HUES64 (cell line): ENCODE results near the gene IL6.
"Not testable (repeated sequence)": the region's sequence is repeated elsewhere in the genome, so short reads cannot be mapped to it uniquely, and the experiment has no call there.

Experiments used
- H3K27ac ChIP-seq: 2 replicates; pipeline ENCODE4 v1.7.0; 2013; ENCODE audit warnings: low read depth, low read length, inconsistent platforms
- H3K27me3 ChIP-seq: 2 replicates; pipeline ENCODE4 v1.6.1; 2013; ENCODE audit warnings: mild to moderate bottlenecking, low read length; ENCODE audit not compliant: insufficient read depth
- H3K36me3 ChIP-seq: 2 replicates; pipeline ENCODE4 v1.6.1; 2013; ENCODE audit warnings: mild to moderate bottlenecking, low read length; ENCODE audit not compliant: insufficient read depth
- H3K4me1 ChIP-seq: 2 replicates; pipeline ENCODE4 v1.6.1; 2013; ENCODE audit warnings: mild to moderate bottlenecking, low read length, moderate library complexity; ENCODE audit not compliant: insufficient read depth
- H3K4me3 ChIP-seq: 2 replicates; pipeline ENCODE4 v1.5.1; 2013; ENCODE audit warnings: mild to moderate bottlenecking, low read length, moderate library complexity
- H3K9ac ChIP-seq: 2 replicates; pipeline ENCODE4 v1.6.1; 2013; ENCODE audit warnings: mild to moderate bottlenecking, low read depth, low read length
- H3K9me3 ChIP-seq: 2 replicates; pipeline ENCODE4 v1.6.1; 2013; ENCODE audit warnings: low read depth, low read length; ENCODE audit not compliant: insufficient read depth
- WGBS: fragments of 150-250, 120-280 bp; methylation state at CpG from one replicate; pipeline ENCODE4 v1.1.7; 2013; ENCODE audit warnings: missing lambda C conversion rate; 5-methylcytosine and 5-hydroxymethylcytosine counted together

IL6 gene

GRCh38 chr7:22705874-22706273 lies 21.1 kb upstream of the IL6 start:
- not testable (repeated sequence) for H3K9ac ChIP-seq, H3K9me3 ChIP-seq, H3K27me3 ChIP-seq, H3K36me3 ChIP-seq, H3K27ac ChIP-seq
- WGBS, result 61% methylated on average over 7 of the region's 7 CpGs
- H3K4me1 ChIP-seq, result peaks cover 17% of the 10 kb centered on the region
- H3K4me3 ChIP-seq, result 0 out of 2 replicates have a peak overlapping the region, but pooled peaks have one; percentile 26

GRCh38 chr7:22707026-22707691 lies 19.8 kb upstream of the IL6 start:
- peaks cover 17% of the 10 kb centered on the region for H3K4me1 ChIP-seq
- H3K9ac ChIP-seq, H3K9me3 ChIP-seq, H3K4me3 ChIP-seq, H3K36me3 ChIP-seq, H3K27me3 ChIP-seq, H3K27ac ChIP-seq: not testable (repeated sequence)
- 80% methylated on average over 5 of the region's 6 CpGs for WGBS

GRCh38 chr7:22708214-22708613 lies 18.8 kb upstream of the IL6 start:
- not testable (repeated sequence) for H3K9me3 ChIP-seq, H3K9ac ChIP-seq, H3K27me3 ChIP-seq, H3K27ac ChIP-seq, H3K4me3 ChIP-seq, H3K36me3 ChIP-seq
- WGBS, result 60% methylated on average over 2 of the region's 4 CpGs
- H3K4me1 ChIP-seq, result peaks cover 12% of the 10 kb centered on the region

- H3K36me3 ChIP-seq, H3K4me3 ChIP-seq, H3K9ac ChIP-seq, H3K9me3 ChIP-seq, H3K27me3 ChIP-seq, H3K27ac ChIP-seq: not testable (repeated sequence)
- H3K4me1 ChIP-seq, result peaks cover 12% of the 10 kb centered on the region
- 42% methylated on average over 9 of the region's 9 CpGs for WGBS
Observed at GRCh38 chr7:22708677-22709061, 18.3 kb upstream of the IL6 start.

- H3K27me3 ChIP-seq, H3K9me3 ChIP-seq, H3K4me3 ChIP-seq, H3K36me3 ChIP-seq: not testable (repeated sequence)
- Histone ChIP-seq H3K27ac (peak overlapping the region; percentile 71; the same call in 1 of the 2 replicates), H3K4me1 (peaks cover 12% of the 10 kb centered on the region), H3K9ac (peak overlapping the region; percentile 58; the same call in 1 of the 2 replicates)
- WGBS, result 56% methylated on average over 12 of the region's 14 CpGs
Observed at GRCh38 chr7:22709062-22709829, 17.8 kb upstream of the IL6 start.

GRCh38 chr7:22709857-22710256 lies 17.1 kb upstream of the IL6 start:
- Histone ChIP-seq H3K27me3 (no peaks in the 10 kb centered on the region), H3K4me3 (no peak overlapping the region), H3K9ac (peak overlapping the region; percentile 58; the same call in 1 of the 2 replicates), H3K36me3 (no peaks in the 10 kb centered on the region), H3K4me1 (peaks cover 12% of the 10 kb centered on the region), H3K9me3 (no peaks in the 10 kb centered on the region), H3K27ac (peak overlapping the region; percentile 71; the same call in 1 of the 2 replicates)
- 90% methylated on average over 2 of the region's 4 CpGs for WGBS

GRCh38 chr7:22712999-22713398 lies 14.0 kb upstream of the IL6 start:
- no peak overlapping the region for H3K27ac ChIP-seq
- H3K27me3 ChIP-seq, result no peaks in the 10 kb centered on the region
- no peaks in the 10 kb centered on the region for H3K36me3 ChIP-seq
- H3K9me3 ChIP-seq, result no peaks in the 10 kb centered on the region
- H3K4me1 ChIP-seq, result peaks cover 13% of the 10 kb centered on the region
- no peak overlapping the region for H3K9ac ChIP-seq
- WGBS, result 86% methylated on average over 1 of the region's 1 CpG
- H3K4me3 ChIP-seq, result no peak overlapping the region

- peaks cover 17% of the 10 kb centered on the region for H3K4me1 ChIP-seq
- no peak overlapping the region for H3K27ac ChIP-seq
- no peak overlapping the region for H3K9ac ChIP-seq
- H3K9me3 ChIP-seq, result no peaks in the 10 kb centered on the region
- WGBS, result 100% methylated on average over 1 of the region's 1 CpG
- H3K27me3 ChIP-seq, result no peaks in the 10 kb centered on the region
- H3K4me3 ChIP-seq, result no peak overlapping the region
- H3K36me3 ChIP-seq, result no peaks in the 10 kb centered on the region
Observed at GRCh38 chr7:22713463-22713862, 13.5 kb upstream of the IL6 start.

- H3K9ac ChIP-seq, result no peak overlapping the region
- no peaks in the 10 kb centered on the region for H3K36me3 ChIP-seq
- no peaks in the 10 kb centered on the region for H3K27me3 ChIP-seq
- H3K4me1 ChIP-seq, result peaks cover 13% of the 10 kb centered on the region
- WGBS, result 93% methylated on average over 3 of the region's 4 CpGs
- no peak overlapping the region for H3K27ac ChIP-seq
- no peak overlapping the region for H3K4me3 ChIP-seq
- no peaks in the 10 kb centered on the region for H3K9me3 ChIP-seq
Observed at GRCh38 chr7:22715969-22716368, 11.0 kb upstream of the IL6 start.

GRCh38 chr7:22717760-22718159 lies 9.2 kb upstream of the IL6 start:
- no peak overlapping the region for H3K4me3 ChIP-seq
- WGBS, result 90% methylated on average over 7 of the region's 7 CpGs
- H3K27ac ChIP-seq, result no peak overlapping the region
- peaks cover 13% of the 10 kb centered on the region for H3K4me1 ChIP-seq
- H3K27me3 ChIP-seq, result no peaks in the 10 kb centered on the region
- H3K36me3 ChIP-seq, result no peaks in the 10 kb centered on the region
- no peak overlapping the region for H3K9ac ChIP-seq
- no peaks in the 10 kb centered on the region for H3K9me3 ChIP-seq

- Histone ChIP-seq H3K27ac (no peak overlapping the region), H3K9me3 (no peaks in the 10 kb centered on the region), H3K27me3 (no peaks in the 10 kb centered on the region), H3K4me3 (no peak overlapping the region), H3K4me1 (peaks cover 13% of the 10 kb centered on the region), H3K9ac (no peak overlapping the region), H3K36me3 (no peaks in the 10 kb centered on the region)
- WGBS, result 90% methylated on average over 6 of the region's 6 CpGs
Observed at GRCh38 chr7:22718200-22718711, 8.7 kb upstream of the IL6 start.
